ENCODE data around the gene RAD23B.
A peak's percentile ranks its signal among the peaks of the same experiment; 100 is the strongest.
"Not testable (repeated sequence)": the region's sequence is repeated elsewhere in the genome, so short reads cannot be mapped to it uniquely, and the experiment has no call there.

The RAD23B gene

GRCh38 chr9:107282759-107283622 is at the start of gene RAD23B:
Gene RAD23B, plus strand, starts transcription at chr9:107283279. Its CDS starts 351 bp downstream, at chr9:107283630.
- peak; percentile 96 for DNase-seq

DNA sequence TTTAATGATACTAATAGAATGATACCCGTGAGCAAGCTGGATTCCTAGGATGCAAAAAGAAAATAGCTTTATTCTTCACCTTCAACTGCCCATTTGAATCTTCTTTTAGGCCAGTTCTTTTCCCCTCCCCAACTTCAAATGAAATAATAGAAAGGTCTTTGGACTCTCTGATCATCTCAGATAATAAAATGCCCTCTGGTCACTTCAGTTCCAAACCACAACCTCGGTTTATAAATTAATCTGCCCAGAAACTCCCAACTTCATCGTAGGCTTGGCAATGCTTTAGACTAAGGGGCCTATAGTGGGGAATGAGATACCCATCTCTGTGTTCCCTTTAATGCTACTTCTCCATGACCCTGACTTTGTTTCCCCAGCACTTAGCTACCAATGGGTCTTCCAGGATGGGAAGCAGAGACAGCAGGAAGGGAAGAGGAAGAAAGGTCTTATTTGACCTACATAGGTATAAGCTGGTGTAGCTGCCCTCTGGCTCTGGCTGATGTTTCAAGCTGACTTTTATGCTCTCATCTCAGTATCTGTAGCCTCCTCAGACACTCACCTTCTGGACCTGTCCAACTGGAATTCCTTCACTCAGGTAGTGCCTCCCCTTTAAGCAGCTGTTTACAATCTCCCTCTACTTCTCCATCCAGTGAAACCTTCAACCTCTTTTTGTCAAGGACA is 47.2 kb upstream of the RAD23B start:
- no peak for DNase-seq

DNA sequence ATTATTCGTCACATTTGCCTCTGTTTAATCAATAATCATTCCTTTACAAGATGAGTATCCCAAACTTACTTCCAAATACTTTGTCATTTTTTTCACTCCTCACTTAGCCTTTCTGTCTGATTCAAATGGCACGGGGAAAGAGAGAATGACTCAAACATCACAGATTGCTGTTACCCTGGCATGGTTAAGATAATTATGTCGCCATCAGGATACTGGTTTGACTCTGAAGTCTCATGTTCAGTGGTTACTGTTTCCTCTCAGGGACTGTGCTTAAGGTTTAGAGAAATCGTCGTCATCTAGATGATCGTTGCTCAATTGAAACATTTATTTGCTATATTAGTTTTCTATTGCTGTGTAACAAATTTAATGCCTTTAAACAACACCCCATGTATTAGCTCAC is 45.2 kb upstream of the RAD23B start:
- no peak for DNase-seq

DNA sequence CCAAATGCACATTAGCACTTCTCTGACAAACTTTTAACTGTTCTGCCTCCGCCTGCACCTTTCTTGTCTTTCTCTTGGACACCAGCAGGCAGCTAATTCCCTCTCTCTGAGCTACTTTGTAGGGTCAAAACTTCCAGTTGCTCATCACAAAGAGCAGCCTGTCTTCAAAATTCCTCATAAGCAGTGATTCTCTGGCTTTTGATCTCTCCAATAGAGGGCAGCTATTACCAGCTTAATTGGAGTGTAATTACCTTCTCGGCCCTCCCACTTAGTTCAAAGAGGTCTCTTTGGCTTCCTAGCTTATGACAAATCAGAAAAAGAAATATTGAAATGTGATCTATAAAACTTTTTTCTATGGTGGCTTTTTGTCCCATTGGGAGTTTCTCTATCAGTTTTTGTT is 43.6 kb upstream of the RAD23B start:
- DNase-seq = no peak

DNA sequence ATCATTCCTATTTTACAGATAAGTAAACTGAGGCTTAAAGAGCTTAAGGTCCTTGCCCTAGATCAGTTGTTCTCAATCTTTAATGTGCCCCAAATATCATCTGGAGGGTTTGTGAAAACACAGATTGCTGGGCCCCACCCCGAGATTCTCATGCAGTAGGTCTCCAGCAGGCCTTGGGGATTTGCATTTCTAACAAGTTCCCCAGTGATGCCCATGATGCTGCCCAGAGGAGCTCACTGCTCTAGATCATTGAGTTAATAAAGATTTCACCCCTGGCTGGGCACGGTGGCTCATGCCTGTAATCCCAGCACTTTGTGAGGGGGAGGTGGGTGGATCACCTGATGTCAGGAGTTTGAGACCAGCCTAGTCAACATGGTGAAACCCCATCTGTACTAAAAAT is 42.8 kb upstream of the RAD23B start:
- no peak for DNase-seq

GRCh38 chr9:107242073-107243030 is 40.7 kb upstream of the RAD23B start:
- no peak for DNase-seq

- peak; percentile 10 for DNase-seq
These were observed 39.3 kb upstream of the RAD23B start for GRCh38 chr9:107243742-107244141.

GRCh38 chr9:107246259-107247254 is 36.5 kb upstream of the RAD23B start:
- DNase-seq = no peak

GRCh38 chr9:107248714-107249113 is 34.4 kb upstream of the RAD23B start:
- no peak for DNase-seq

GRCh38 chr9:107249131-107249533 is 33.9 kb upstream of the RAD23B start:
- DNase-seq = no peak

GRCh38 chr9:107249665-107250285 is 33.3 kb upstream of the RAD23B start:
- no peak for DNase-seq

GRCh38 chr9:107251756-107252322 is 31.2 kb upstream of the RAD23B start:
- no peak for DNase-seq

- no peak for DNase-seq
These were observed 24.2 kb upstream of the RAD23B start for GRCh38 chr9:107258919-107259318.

GRCh38 chr9:107259751-107260313 is 23.2 kb upstream of the RAD23B start:
- not testable (repeated sequence) for DNase-seq

- DNase-seq = no peak
These were observed 22.5 kb upstream of the RAD23B start for GRCh38 chr9:107260437-107261081.

- no peak for DNase-seq
These were observed 22.0 kb upstream of the RAD23B start for GRCh38 chr9:107261106-107261505.

GRCh38 chr9:107263289-107263688 is 19.8 kb upstream of the RAD23B start:
- DNase-seq = no peak

DNA sequence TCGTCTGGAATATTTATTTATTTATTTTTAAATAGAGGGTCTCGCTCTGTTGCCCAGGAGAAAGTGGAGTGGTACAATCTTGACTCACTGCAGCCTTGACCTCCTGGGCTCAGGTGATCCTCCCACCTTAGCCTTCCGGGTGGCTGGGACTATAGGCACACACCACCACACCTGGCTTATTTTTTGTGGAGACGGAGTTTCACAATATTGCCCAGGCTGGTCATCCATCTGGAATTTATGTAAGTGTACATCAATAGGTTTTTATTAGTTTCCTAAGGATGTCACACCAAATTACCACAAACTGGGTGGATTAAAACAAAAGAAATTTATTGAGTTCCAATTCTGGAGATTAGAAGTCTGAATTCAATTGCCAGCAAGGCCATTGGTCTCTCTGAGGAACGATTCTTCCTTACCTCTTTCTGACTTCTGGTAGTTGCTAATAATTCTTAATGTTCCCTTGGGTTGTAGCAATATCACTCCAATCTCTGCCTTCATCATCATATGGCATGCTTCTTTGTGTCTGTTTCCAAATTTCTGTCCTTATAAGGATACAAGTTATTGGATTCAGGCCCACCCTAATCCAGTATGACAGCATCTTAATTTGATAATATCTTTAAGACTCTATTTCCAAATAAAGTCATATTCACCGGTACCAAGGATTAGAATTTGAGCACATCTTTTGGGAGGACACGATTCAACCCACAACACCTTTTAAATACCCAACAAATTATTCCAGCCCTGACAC is 16.3 kb upstream of the RAD23B start:
- no peak for DNase-seq

- DNase-seq = no peak
These were observed 14.5 kb upstream of the RAD23B start for GRCh38 chr9:107268560-107268959.

All from stimulated activated naive CD4-positive, alpha-beta T cell treated with Interleukin-2 at 50 U/mL for 16 hours (primary cell).